ENCODE measurements around the gene CLBA1. TPM values are rescaled to one million over a fixed set of nuclear protein-coding genes. Genes with fewer than 3 reads are reported as not detected.
A peak's percentile ranks its signal among the peaks of the same experiment; 100 is the strongest.

CLBA1 gene
- total and polyA plus RNA-seq, 2 experiments from 2014 or later: 1.6 to 1.8 TPM

- no peak overlapping the region for H3K4me3 ChIP-seq
- Mint-ChIP-seq H3K27ac (no peak overlapping the region; the same call in 1 of the 2 replicates), H3K9me3 (no peaks in the 10 kb centered on the region), H3K4me3 (peak overlapping the region; percentile 1; the same call in 1 of the 3 replicates), H3K36me3 (ENCODE audit: low read depth) (peaks cover 48% of the 10 kb centered on the region), H3K4me1 (peaks cover 64% of the 10 kb centered on the region), H3K27me3 (ENCODE audit: insufficient read depth, low read depth, poor library complexity) (peaks cover 18% of the 10 kb centered on the region)
- H4K20me1 ChIP-seq (replicated peaks; ENCODE audit: insufficient read depth): peaks cover 78% of the 10 kb centered on the region
- H3K79me2 ChIP-seq (replicated peaks; ENCODE audit: insufficient read depth): peaks cover 100% of the 10 kb centered on the region
- H3K9me2 ChIP-seq (ENCODE audit: insufficient read depth): no peaks in the 10 kb centered on the region
- DNase-seq (ENCODE audit: low spot score): no peak
- H3K4me2 ChIP-seq: peak overlapping the region; percentile 62
- peak overlapping the region; percentile 39; the same call in 1 of the 2 replicates for H3K27ac ChIP-seq (ENCODE audit: low read depth)
- no peak for ATAC-seq
- TF ChIP-seq EZH2phosphoT487 (IDR thresholded peaks at IDR 0.05; ENCODE audit: unreplicated experiment): no peak
- no peak for TF ChIP-seq STAT1 (IDR thresholded peaks at IDR 0.05; ENCODE audit: unreplicated experiment)
- TF ChIP-seq REST (IDR thresholded peaks at IDR 0.05; ENCODE audit: unreplicated experiment): no peak
- no peak for TF ChIP-seq EZH2 (IDR thresholded peaks at IDR 0.05; ENCODE audit: low read depth, unreplicated experiment)
- TF ChIP-seq, protein P1, sequence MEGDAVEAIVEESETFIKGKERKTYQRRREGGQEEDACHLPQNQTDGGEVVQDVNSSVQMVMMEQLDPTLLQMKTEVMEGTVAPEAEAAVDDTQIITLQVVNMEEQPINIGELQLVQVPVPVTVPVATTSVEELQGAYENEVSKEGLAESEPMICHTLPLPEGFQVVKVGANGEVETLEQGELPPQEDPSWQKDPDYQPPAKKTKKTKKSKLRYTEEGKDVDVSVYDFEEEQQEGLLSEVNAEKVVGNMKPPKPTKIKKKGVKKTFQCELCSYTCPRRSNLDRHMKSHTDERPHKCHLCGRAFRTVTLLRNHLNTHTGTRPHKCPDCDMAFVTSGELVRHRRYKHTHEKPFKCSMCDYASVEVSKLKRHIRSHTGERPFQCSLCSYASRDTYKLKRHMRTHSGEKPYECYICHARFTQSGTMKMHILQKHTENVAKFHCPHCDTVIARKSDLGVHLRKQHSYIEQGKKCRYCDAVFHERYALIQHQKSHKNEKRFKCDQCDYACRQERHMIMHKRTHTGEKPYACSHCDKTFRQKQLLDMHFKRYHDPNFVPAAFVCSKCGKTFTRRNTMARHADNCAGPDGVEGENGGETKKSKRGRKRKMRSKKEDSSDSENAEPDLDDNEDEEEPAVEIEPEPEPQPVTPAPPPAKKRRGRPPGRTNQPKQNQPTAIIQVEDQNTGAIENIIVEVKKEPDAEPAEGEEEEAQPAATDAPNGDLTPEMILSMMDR (conservative IDR thresholded peaks at IDR 0.05; ENCODE audit: low read depth in 2 of 2): no peak
- TF ChIP-seq ZNF331 (CRISPR knock-in tag; IDR thresholded peaks at IDR 0.05; ENCODE audit: low read depth): no peak
- TF ChIP-seq ZNF114 (CRISPR knock-in tag; IDR thresholded peaks at IDR 0.05): no peak
- no peak for TF ChIP-seq JUNB (IDR thresholded peaks at IDR 0.05; ENCODE audit: unreplicated experiment)
- no peaks in the 10 kb centered on the region for H3F3A ChIP-seq (replicated peaks; ENCODE audit: low read depth)
- peaks cover under 1% of the 10 kb centered on the region; the same call in 1 of the 2 replicates for H3K36me3 ChIP-seq (ENCODE audit: insufficient read depth)
- H3K4me1 ChIP-seq (ENCODE audit: insufficient read depth): peaks cover 38% of the 10 kb centered on the region
- no peak overlapping the region for H2AFZ ChIP-seq
- no peaks in the 10 kb centered on the region for H3K27me3 ChIP-seq (ENCODE audit: insufficient read depth)
Observed at GRCh38 chr14:105015242-105015641, 29.7 kb downstream of the CLBA1 start.

GRCh38 chr14:105015905-105016304, 30.3 kb downstream of the CLBA1 start:
- no peak overlapping the region for H3K4me2 ChIP-seq
- H3K79me2 ChIP-seq (replicated peaks; ENCODE audit: insufficient read depth): peaks cover 97% of the 10 kb centered on the region
- DNase-seq (ENCODE audit: low spot score): no peak
- H3K4me1 ChIP-seq (ENCODE audit: insufficient read depth): peaks cover 38% of the 10 kb centered on the region
- H3K27ac ChIP-seq (ENCODE audit: low read depth): no peak overlapping the region
- no peak overlapping the region for H3K4me3 ChIP-seq
- H4K20me1 ChIP-seq (replicated peaks; ENCODE audit: insufficient read depth): peaks cover 71% of the 10 kb centered on the region
- H3K36me3 Mint-ChIP-seq (ENCODE audit: low read depth): peaks cover 41% of the 10 kb centered on the region
- no peaks in the 10 kb centered on the region for H3K9me2 ChIP-seq (ENCODE audit: insufficient read depth)
- H3F3A ChIP-seq (replicated peaks; ENCODE audit: low read depth): no peaks in the 10 kb centered on the region
- H3K27me3 Mint-ChIP-seq (ENCODE audit: insufficient read depth, low read depth, poor library complexity): peaks cover 16% of the 10 kb centered on the region
- H3K9me3 Mint-ChIP-seq: no peaks in the 10 kb centered on the region
- no peak for ATAC-seq
- H3K36me3 ChIP-seq (ENCODE audit: insufficient read depth): no peaks in the 10 kb centered on the region
- H2AFZ ChIP-seq: no peak overlapping the region
- H3K4me1 Mint-ChIP-seq: peaks cover 64% of the 10 kb centered on the region
- no peaks in the 10 kb centered on the region for H3K27me3 ChIP-seq (ENCODE audit: insufficient read depth)
- H3K4me3 Mint-ChIP-seq: peak overlapping the region; percentile 24; the same call in 1 of the 3 replicates
- H3K27ac Mint-ChIP-seq: 0 out of 2 replicates have a peak overlapping the region, but pooled peaks have one; percentile 1
- TF ChIP-seq EZH2phosphoT487 (IDR thresholded peaks at IDR 0.05; ENCODE audit: unreplicated experiment) (no peak), ZNF462 (CRISPR knock-in tag; IDR thresholded peaks at IDR 0.05) (no peak)

Data from GM23338 (cell line).